Hepatocyte (in vitro differentiated cells): ENCODE data around the gene SRPK2. TPM values are rescaled to one million over a fixed set of nuclear protein-coding genes. Genes with fewer than 3 reads are reported as not detected.

ENCODE experiments used
- DNase-seq: peaks from one replicate; pipeline ENCODE4 v3.0.0-alpha.2; 2016; ENCODE audit warnings: low spot score
- H2AFZ ChIP-seq: fragments of 200-600 bp; sonication (generic); 2 replicates; pipeline ENCODE4 v1.6.0; 2016; ENCODE audit warnings: antibody characterized with exemption, mild to moderate bottlenecking
- H3K27ac ChIP-seq: fragments of 200-600 bp; sonication (generic); 2 replicates; pipeline ENCODE4 v1.5.1; 2016; ENCODE audit warnings: mild to moderate bottlenecking
- H3K27me3 ChIP-seq: fragments of 200-600 bp; sonication (generic); 2 replicates; pipeline ENCODE4 v1.6.1; 2016
- H3K36me3 ChIP-seq: fragments of 200-600 bp; sonication (generic); replicated peaks from 2 replicates; pipeline ENCODE4 v1.5.1; 2016; ENCODE audit warnings: low read depth; ENCODE audit not compliant: insufficient read depth
- H3K4me1 ChIP-seq: fragments of 200-600 bp; sonication (generic); 2 replicates; pipeline ENCODE4 v1.5.1; 2016; ENCODE audit warnings: mild to moderate bottlenecking, moderate library complexity; ENCODE audit not compliant: insufficient read depth
- H3K4me2 ChIP-seq: fragments of 200-600 bp; sonication (generic); 2 replicates; pipeline ENCODE4 v1.6.0; 2016
- H3K4me3 ChIP-seq: fragments of 200-600 bp; sonication (generic); 2 replicates; pipeline ENCODE4 v1.5.1; 2016; ENCODE audit warnings: mild to moderate bottlenecking
- H3K79me2 ChIP-seq: fragments of 200-600 bp; sonication (generic); 2 replicates; pipeline ENCODE4 v1.6.0; 2017; ENCODE audit warnings: mild to moderate bottlenecking
- H3K9me2 ChIP-seq: fragments of 200-600 bp; sonication (generic); replicated peaks from 2 replicates; pipeline ENCODE4 v1.6.0; 2017; ENCODE audit warnings: mild to moderate bottlenecking; ENCODE audit not compliant: insufficient read depth
- H3K9me3 ChIP-seq: fragments of 200-600 bp; sonication (generic); 2 replicates; pipeline ENCODE4 v1.5.1; 2016; ENCODE audit warnings: low read depth, mild to moderate bottlenecking
- H4K20me1 ChIP-seq: fragments of 200-600 bp; sonication (generic); 2 replicates; pipeline ENCODE4 v1.6.0; 2016; ENCODE audit warnings: mild to moderate bottlenecking; ENCODE audit not compliant: insufficient read depth, poor library complexity, severe bottlenecking
- CTCF ChIP-seq: fragments of 200-600 bp; sonication (generic); IDR thresholded peaks from 2 replicates; pipeline ENCODE4 v1.5.1; 2016; ENCODE audit warnings: antibody characterized with exemption, mild to moderate bottlenecking; ENCODE audit not compliant: poor library complexity
- EZH2 ChIP-seq: fragments of 200-600 bp; sonication (generic); IDR thresholded peaks from 2 replicates; pipeline ENCODE4 v1.6.1; 2016; ENCODE audit warnings: antibody characterized with exemption, mild to moderate bottlenecking, borderline replicate concordance
- EZH2phosphoT487 ChIP-seq: fragments of 200-600 bp; sonication (generic); IDR thresholded peaks from one replicate; pipeline ENCODE4 v1.6.1; 2018; ENCODE audit warnings: antibody characterized with exemption, mild to moderate bottlenecking, low read depth, moderate library complexity; ENCODE audit not compliant: unreplicated experiment, severe bottlenecking
- WGBS: methylation state at CpG from one replicate; pipeline ENCODE4 v1.1.6; 2016; ENCODE audit warnings: low lambda C conversion rate; ENCODE audit errors: missing lambda C conversion rate; 5-methylcytosine and 5-hydroxymethylcytosine counted together
- polyA plus RNA-seq: library from polyadenylated mRNA; unstranded; fragments of >200 nt; fragmentation: Nextera tagmentation; extraction: Ambion mirVana; gene quantifications from 2 replicates; pipeline ENCODE4 v1.2.1, GENCODE V29; 2016
- total RNA-seq: library from RNA; depleted of rRNA; stranded (reverse); fragments of >200 nt; gene quantifications from 2 replicates; pipeline ENCODE4 v1.2.3, GENCODE V29; 2014

Gene SRPK2
- total and polyA plus RNA-seq, 2 experiments from 2014 or later: 41.4 to 46.1 TPM

DNA sequence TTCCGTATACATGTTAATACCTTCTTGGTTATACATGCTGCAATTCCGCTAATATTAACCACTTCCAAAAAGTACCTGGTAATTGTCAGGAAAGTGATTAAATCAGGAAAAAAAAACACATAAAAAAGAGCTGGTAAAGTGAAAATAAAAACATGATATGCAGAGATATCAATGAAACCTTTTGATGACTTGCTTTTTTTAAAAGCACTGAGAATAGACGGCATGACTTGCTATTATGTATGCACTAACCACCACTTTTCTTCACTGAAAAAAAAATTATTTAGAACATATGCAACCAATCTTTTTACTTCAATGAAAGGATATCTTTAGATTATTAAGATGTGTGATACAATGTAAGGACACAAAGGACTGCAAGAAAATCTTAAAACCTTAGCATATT, 211.7 kb downstream of the SRPK2 start:
- H3K27ac ChIP-seq: no peak overlapping the region
- H3K4me2 ChIP-seq: no peak overlapping the region
- H3K9me3 ChIP-seq: no peaks in the 10 kb centered on the region
- no peaks in the 10 kb centered on the region for H3K36me3 ChIP-seq
- H4K20me1 ChIP-seq: peaks cover 2% of the 10 kb centered on the region
- TF ChIP-seq EZH2phosphoT487: no peak
- no peak for TF ChIP-seq EZH2
- no peak for TF ChIP-seq CTCF
- H3K9me2 ChIP-seq: no peaks in the 10 kb centered on the region
- no peak overlapping the region for H3K4me3 ChIP-seq
- DNase-seq: no peak
- H3K79me2 ChIP-seq: peaks cover 54% of the 10 kb centered on the region
- WGBS: 91% methylated on average over 3 of the region's 3 CpGs
- H3K27me3 ChIP-seq: no peaks in the 10 kb centered on the region
- no peaks in the 10 kb centered on the region for H3K4me1 ChIP-seq
- H2AFZ ChIP-seq: no peak overlapping the region

DNA sequence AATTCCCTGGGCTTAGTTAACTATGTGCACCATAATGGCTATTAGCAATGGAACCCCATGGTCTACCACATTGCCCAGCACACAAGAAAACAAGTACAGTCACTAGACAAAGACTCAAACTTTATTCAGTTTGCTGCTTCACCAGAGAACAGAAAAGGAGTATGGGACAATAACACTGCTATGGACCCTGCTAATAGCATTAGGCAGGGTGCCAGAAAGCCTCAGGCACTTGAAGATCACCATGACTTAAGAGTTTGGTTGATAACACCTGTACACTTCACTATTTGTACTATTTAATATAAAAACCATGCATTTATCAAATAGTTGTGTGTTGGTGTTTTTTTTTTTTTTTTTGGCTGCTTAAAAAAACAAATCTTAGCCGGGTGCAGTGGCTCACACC, 215.1 kb downstream of the SRPK2 start:
- H4K20me1 ChIP-seq: no peaks in the 10 kb centered on the region

GRCh38 chr7:105164751-105165150, 224.0 kb downstream of the SRPK2 start:
- no peaks in the 10 kb centered on the region for H3K27me3 ChIP-seq
- no peaks in the 10 kb centered on the region for H3K9me2 ChIP-seq
- no peak overlapping the region for H3K27ac ChIP-seq
- TF ChIP-seq EZH2: no peak
- TF ChIP-seq EZH2phosphoT487: no peak
- no peak for TF ChIP-seq CTCF
- no peaks in the 10 kb centered on the region for H3K4me1 ChIP-seq
- H4K20me1 ChIP-seq: no peaks in the 10 kb centered on the region
- no peak overlapping the region for H3K4me3 ChIP-seq
- H3K79me2 ChIP-seq: no peaks in the 10 kb centered on the region
- H3K4me2 ChIP-seq: no peak overlapping the region
- H2AFZ ChIP-seq: no peak overlapping the region
- no peak for DNase-seq
- WGBS: 100% methylated on average over 1 of the region's 1 CpG
- peaks cover 5% of the 10 kb centered on the region for H3K36me3 ChIP-seq
- no peaks in the 10 kb centered on the region for H3K9me3 ChIP-seq

More for the DNA sequence above, 215.1 kb downstream of the SRPK2 start:
- Histone ChIP-seq H2AFZ (no peak overlapping the region), H3K4me1 (no peaks in the 10 kb centered on the region), H3K9me2 (no peaks in the 10 kb centered on the region), H3K27me3 (no peaks in the 10 kb centered on the region), H3K79me2 (peaks cover 34% of the 10 kb centered on the region), H3K9me3 (no peaks in the 10 kb centered on the region), H3K4me3 (no peak overlapping the region), H3K36me3 (no peaks in the 10 kb centered on the region), H3K4me2 (no peak overlapping the region), H3K27ac (no peak overlapping the region)
- TF ChIP-seq CTCF (no peak), EZH2 (no peak), EZH2phosphoT487 (no peak)
- DNase-seq: no peak
- WGBS: 96% methylated on average over 1 of the region's 1 CpG

- no peak overlapping the region for H3K27ac ChIP-seq
- peaks cover 5% of the 10 kb centered on the region for H3K36me3 ChIP-seq
- TF ChIP-seq EZH2 (no peak), CTCF (no peak), EZH2phosphoT487 (no peak)
- H3K27me3 ChIP-seq: no peaks in the 10 kb centered on the region
- H3K9me2 ChIP-seq: no peaks in the 10 kb centered on the region
- H3K9me3 ChIP-seq: no peaks in the 10 kb centered on the region
- H3K4me2 ChIP-seq: no peak overlapping the region
- no peak overlapping the region for H2AFZ ChIP-seq
- H3K79me2 ChIP-seq: no peaks in the 10 kb centered on the region
- H3K4me3 ChIP-seq: no peak overlapping the region
- H4K20me1 ChIP-seq: no peaks in the 10 kb centered on the region
- DNase-seq: no peak
- no peaks in the 10 kb centered on the region for H3K4me1 ChIP-seq
- 95% methylated on average over 8 of the region's 8 CpGs for WGBS
Observed at GRCh38 chr7:105163718-105164117, 225.0 kb downstream of the SRPK2 start.
